IPS-15b (cell line): ENCODE measurements around the gene MAML2.
"Not testable (repeated sequence)": the region's sequence is repeated elsewhere in the genome, so short reads cannot be mapped to it uniquely, and the experiment has no call there.

Experiments used
- H3K27me3 ChIP-seq: one replicate; pipeline ENCODE4 v1.6.1; 2013; ENCODE audit warnings: low read length; ENCODE audit not compliant: control insufficient read depth, insufficient read depth
- H3K36me3 ChIP-seq: one replicate; pipeline ENCODE4 v1.6.1; 2013; ENCODE audit warnings: low read length; ENCODE audit not compliant: control insufficient read depth, insufficient read depth
- H3K4me1 ChIP-seq: one replicate; pipeline ENCODE4 v1.6.1; 2013; ENCODE audit warnings: mild to moderate bottlenecking, low read length; ENCODE audit not compliant: control insufficient read depth, insufficient read depth
- H3K4me3 ChIP-seq: one replicate; pipeline ENCODE4 v1.5.1; 2013; ENCODE audit warnings: low read depth, low read length
- H3K9ac ChIP-seq: one replicate; pipeline ENCODE4 v1.6.1; 2013; ENCODE audit warnings: low read depth, mild to moderate bottlenecking, low read length
- H3K9me3 ChIP-seq: one replicate; pipeline ENCODE4 v1.6.1; 2013; ENCODE audit warnings: mild to moderate bottlenecking, low read length; ENCODE audit not compliant: control insufficient read depth, insufficient read depth

MAML2 gene

GRCh38 chr11:96301818-96302217, 41.2 kb downstream of the MAML2 start:
- no peaks in the 10 kb centered on the region for H3K36me3 ChIP-seq
- H3K4me3 ChIP-seq, result no peak overlapping the region
- H3K9ac ChIP-seq, result no peak overlapping the region
- no peaks in the 10 kb centered on the region for H3K27me3 ChIP-seq
- no peaks in the 10 kb centered on the region for H3K9me3 ChIP-seq
- H3K4me1 ChIP-seq, result peaks cover 13% of the 10 kb centered on the region

DNA sequence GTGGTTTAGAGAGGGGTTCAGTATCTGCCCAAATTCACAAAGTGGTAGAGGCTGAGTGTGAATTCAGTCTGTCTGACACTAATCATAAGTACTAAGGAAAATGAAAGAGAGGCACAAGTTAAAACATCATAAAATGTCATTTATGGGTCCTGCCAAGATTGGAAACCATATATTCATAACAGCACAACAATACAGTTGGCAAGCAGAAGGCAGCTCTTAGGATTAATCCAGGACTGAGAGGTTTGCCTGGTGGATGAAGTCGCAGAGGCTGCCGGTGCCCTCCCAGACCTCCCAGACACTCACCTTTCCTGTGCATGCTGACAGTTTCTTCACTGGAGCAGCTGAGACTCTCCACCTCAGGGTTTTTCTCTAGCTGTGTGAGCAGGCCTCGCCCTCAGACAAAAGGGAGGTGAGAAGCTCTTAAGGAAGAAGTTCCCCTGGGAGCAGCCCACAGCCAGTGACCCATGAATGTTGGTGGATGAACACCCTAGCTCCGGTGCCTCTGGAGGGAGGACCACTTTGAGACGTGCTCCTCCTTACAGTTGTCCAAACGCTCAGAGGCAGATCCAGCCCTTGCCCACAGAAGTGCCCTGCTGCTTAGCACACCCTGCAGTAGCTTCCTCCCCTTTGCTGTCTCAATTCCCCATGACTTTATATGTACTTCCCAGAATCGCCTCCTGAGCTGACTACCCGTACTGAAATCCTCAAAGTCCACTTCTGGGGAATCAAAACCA, 43.7 kb downstream of the MAML2 start:
- H3K27me3 ChIP-seq, result no peaks in the 10 kb centered on the region
- no peak overlapping the region for H3K4me3 ChIP-seq
- H3K9me3 ChIP-seq, result no peaks in the 10 kb centered on the region
- peaks cover 13% of the 10 kb centered on the region for H3K4me1 ChIP-seq
- H3K9ac ChIP-seq, result no peak overlapping the region
- no peaks in the 10 kb centered on the region for H3K36me3 ChIP-seq

- Histone ChIP-seq H3K27me3 (no peaks in the 10 kb centered on the region), H3K9ac (no peak overlapping the region), H3K4me3 (no peak overlapping the region), H3K36me3 (no peaks in the 10 kb centered on the region), H3K9me3 (no peaks in the 10 kb centered on the region), H3K4me1 (peaks cover 11% of the 10 kb centered on the region)
Observed at GRCh38 chr11:96295369-96295768, 47.6 kb downstream of the MAML2 start.

DNA sequence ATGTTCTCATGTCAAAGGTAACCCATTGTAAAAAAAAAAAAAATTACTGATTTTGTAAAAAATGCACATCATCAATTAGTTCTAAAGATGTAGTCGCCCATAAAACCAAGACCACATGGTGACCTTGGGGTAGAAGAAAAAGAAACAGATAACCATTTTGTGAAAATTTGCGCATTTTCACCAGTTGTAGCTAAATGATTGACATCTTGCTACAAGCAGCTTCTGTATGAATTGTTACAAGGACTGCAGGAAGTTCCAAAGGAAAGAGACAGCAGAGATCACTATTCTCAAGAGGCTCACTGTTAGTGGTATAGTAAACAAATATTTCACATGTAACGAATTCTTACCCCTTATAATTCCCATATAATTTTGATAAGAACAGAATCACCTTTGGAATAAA, 48.7 kb downstream of the MAML2 start:
- Histone ChIP-seq H3K27me3 (no peaks in the 10 kb centered on the region), H3K4me3 (no peak overlapping the region), H3K9ac (no peak overlapping the region), H3K36me3 (no peaks in the 10 kb centered on the region), H3K4me1 (peaks cover 7% of the 10 kb centered on the region), H3K9me3 (no peaks in the 10 kb centered on the region)

GRCh38 chr11:96293598-96294021, 49.4 kb downstream of the MAML2 start:
- H3K4me3 ChIP-seq, result no peak overlapping the region
- H3K27me3 ChIP-seq, result no peaks in the 10 kb centered on the region
- H3K9ac ChIP-seq, result no peak overlapping the region
- no peaks in the 10 kb centered on the region for H3K9me3 ChIP-seq
- peaks cover 7% of the 10 kb centered on the region for H3K4me1 ChIP-seq
- no peaks in the 10 kb centered on the region for H3K36me3 ChIP-seq

- no peak overlapping the region for H3K4me3 ChIP-seq
- H3K36me3 ChIP-seq, result no peaks in the 10 kb centered on the region
- peaks cover 7% of the 10 kb centered on the region for H3K4me1 ChIP-seq
- no peaks in the 10 kb centered on the region for H3K9me3 ChIP-seq
- H3K27me3 ChIP-seq, result no peaks in the 10 kb centered on the region
- no peak overlapping the region for H3K9ac ChIP-seq
Observed at GRCh38 chr11:96293109-96293508, 49.9 kb downstream of the MAML2 start.

DNA sequence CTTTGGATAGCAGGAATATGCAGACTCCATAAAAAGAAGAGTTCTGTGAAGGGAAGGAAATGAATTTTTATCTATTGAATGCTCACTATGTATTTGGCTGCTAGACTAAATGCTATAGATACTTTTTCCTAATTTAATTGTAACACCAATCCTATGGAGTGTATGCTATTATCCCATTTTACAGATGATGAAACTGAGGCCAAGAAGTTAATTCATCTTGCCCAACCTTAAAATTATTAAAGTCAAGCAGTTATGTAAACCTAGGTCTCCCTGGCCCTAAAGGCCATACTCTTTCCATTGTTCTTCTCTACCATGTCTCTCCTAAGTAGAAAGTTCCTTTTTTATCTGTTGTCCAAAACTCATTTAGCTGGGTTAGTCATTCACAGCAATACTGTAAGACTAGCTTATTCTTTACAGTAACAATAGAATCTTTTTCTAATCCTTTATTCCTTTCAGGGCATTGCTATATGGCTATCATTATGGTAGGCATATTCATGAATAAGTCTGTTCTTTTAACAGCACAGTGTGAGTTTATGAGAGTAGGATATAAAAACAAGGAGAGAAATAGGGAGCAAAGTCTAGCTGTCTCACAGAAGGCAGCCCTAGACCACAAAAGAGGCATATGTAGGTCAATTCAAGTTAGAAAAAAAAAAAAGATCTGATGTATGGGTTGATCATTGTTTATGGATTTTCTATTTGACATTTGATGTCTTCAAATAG, 50.5 kb downstream of the MAML2 start:
- H3K4me1 ChIP-seq, result peaks cover 7% of the 10 kb centered on the region
- H3K4me3 ChIP-seq, result no peak overlapping the region
- no peak overlapping the region for H3K9ac ChIP-seq
- H3K27me3 ChIP-seq, result no peaks in the 10 kb centered on the region
- no peaks in the 10 kb centered on the region for H3K36me3 ChIP-seq
- H3K9me3 ChIP-seq, result no peaks in the 10 kb centered on the region

GRCh38 chr11:96290631-96291030, 52.4 kb downstream of the MAML2 start:
- Histone ChIP-seq H3K27me3 (no peaks in the 10 kb centered on the region), H3K9ac (no peak overlapping the region), H3K36me3 (no peaks in the 10 kb centered on the region), H3K4me3 (no peak overlapping the region), H3K9me3 (no peaks in the 10 kb centered on the region), H3K4me1 (peaks cover 7% of the 10 kb centered on the region)

DNA sequence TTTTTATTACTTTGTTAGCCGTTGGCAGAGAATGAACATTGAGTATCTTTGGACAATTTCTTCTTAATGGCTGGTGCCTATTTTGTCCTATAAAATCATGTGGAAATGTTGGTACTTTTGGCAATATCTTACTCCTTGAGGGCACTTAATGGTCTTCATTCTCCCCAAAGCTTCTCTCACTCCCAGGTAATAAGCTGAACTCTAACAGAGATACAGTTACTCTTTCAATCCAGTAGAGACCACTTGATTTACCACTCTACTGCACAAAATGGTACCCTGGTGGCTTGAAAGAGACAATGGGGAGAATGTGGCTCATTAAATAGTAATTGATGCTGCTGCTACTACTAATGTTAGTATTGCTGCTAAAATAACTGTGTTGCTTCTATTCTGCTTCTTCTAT, 53.0 kb downstream of the MAML2 start:
- Histone ChIP-seq H3K9me3 (no peaks in the 10 kb centered on the region), H3K4me1 (peaks cover 7% of the 10 kb centered on the region), H3K27me3 (no peaks in the 10 kb centered on the region)

DNA sequence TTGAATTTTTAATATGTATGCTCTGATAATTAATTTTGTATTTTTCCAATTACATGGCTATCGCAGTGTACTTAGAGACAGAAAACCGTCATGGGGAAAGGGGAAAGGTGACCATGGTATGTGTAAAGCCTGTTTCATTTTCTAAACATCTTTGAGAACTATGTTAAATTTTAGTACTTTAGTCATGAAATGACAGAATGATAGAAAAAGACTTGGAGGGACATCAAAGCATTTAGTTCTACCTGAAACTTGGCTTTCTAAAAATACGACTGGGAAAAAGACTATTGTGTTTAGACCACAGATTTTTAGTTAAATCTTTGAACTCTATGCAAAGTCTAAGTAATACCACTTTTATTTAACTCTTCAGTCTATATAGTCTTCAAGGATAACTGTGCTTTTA, 54.1 kb downstream of the MAML2 start:
- Histone ChIP-seq H3K9me3 (no peaks in the 10 kb centered on the region), H3K4me3 (no peak overlapping the region), H3K36me3 (no peaks in the 10 kb centered on the region), H3K27me3 (no peaks in the 10 kb centered on the region), H3K9ac (no peak overlapping the region), H3K4me1 (no peaks in the 10 kb centered on the region)

More for the DNA sequence above, 53.0 kb downstream of the MAML2 start:
- H3K4me3 ChIP-seq, result no peak overlapping the region
- no peaks in the 10 kb centered on the region for H3K36me3 ChIP-seq
- H3K9ac ChIP-seq, result no peak overlapping the region

- Histone ChIP-seq H3K27me3 (no peaks in the 10 kb centered on the region), H3K9ac (no peak overlapping the region), H3K9me3 (no peaks in the 10 kb centered on the region), H3K4me3 (no peak overlapping the region), H3K36me3 (no peaks in the 10 kb centered on the region), H3K4me1 (no peaks in the 10 kb centered on the region)
Observed at GRCh38 chr11:96287822-96288439, 55.1 kb downstream of the MAML2 start.

DNA sequence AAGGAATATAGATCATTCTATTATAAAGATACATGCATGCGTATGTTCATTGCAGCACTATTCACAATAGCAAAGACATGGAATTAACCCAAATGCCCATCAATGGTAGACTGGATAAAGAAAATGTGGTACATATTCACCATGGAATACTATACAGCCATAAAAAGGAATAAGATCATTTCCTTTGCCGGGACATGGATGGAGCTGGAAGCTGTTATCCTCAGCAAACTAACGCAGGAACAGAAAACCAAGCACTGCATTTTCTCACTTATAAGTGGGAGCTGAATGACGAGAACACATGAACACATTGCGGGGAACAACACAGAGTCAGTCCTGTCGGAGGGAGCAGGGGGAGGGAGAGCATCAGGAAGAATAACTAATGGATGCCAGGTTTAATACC, 57.0 kb downstream of the MAML2 start:
- not testable (repeated sequence) for H3K4me1 ChIP-seq, H3K36me3 ChIP-seq, H3K4me3 ChIP-seq, H3K9me3 ChIP-seq, H3K27me3 ChIP-seq, H3K9ac ChIP-seq
